BJ (cell line): ENCODE measurements around the gene PIBF1. TPM values are rescaled to one million over a fixed set of nuclear protein-coding genes. Genes with fewer than 3 reads are reported as not detected.

ENCODE experiments used
- CTCF ChIA-PET: fragments of 350-600 bp; formaldehyde crosslinking; extraction: SDS; loops from one replicate; lab custom pipeline; 2021; ENCODE audit warnings: antibody characterized with exemption, inconsistent platforms; lab: Yijun Ruan, JAX
- POLR2A ChIA-PET: fragments of 300-600 bp; sonication (Branson Sonifier 250); formaldehyde crosslinking; extraction: SDS; loops from one replicate; lab custom pipeline; 2021; ENCODE audit warnings: antibody characterized with exemption; lab: Charles Lee
- DNase-seq: peaks from one replicate; pipeline ENCODE4 v3.0.0-alpha.2; 2011; ENCODE audit warnings: low read depth
- H3K27me3 ChIP-seq: 2 replicates; pipeline ENCODE4 v1.6.0; 2011; ENCODE audit warnings: low read length; ENCODE audit not compliant: control insufficient read depth, insufficient read depth
- H3K36me3 ChIP-seq: 2 replicates; pipeline ENCODE4 v1.5.1; 2011; ENCODE audit warnings: low read length; ENCODE audit not compliant: control insufficient read depth, insufficient read depth
- H3K4me3 ChIP-seq: 2 replicates; pipeline ENCODE4 v1.5.1; 2011; ENCODE audit warnings: low read depth, mild to moderate bottlenecking, control low read depth, low read length
- CTCF ChIP-seq: IDR thresholded peaks from 2 replicates; pipeline ENCODE4 v1.5.1; 2011; ENCODE audit warnings: low read depth, mild to moderate bottlenecking, control low read depth, inconsistent platforms, low read length, moderate library complexity; ENCODE audit not compliant: insufficient read depth
- polyA plus RNA-seq: library from polyadenylated mRNA; depleted of rRNA; stranded (reverse); fragments of >200 nt; gene quantifications from 2 replicates; pipeline ENCODE4 v1.2.3, GENCODE V29; 2011

The PIBF1 gene
- polyA plus RNA-seq, 1 experiment, result 1.7 TPM

GRCh38 chr13:73018336-73018735 is 236.4 kb downstream of the PIBF1 start:
- ChIA-PET CTCF (interaction anchor here (1.3 kb wide), 1 partner anchor 14 kb away, joined by 3 read pairs; no protein-coding TSS in a partner anchor), POLR2A (no interaction called here)

GRCh38 chr13:73025217-73026012 is 243.5 kb downstream of the PIBF1 start:
- ChIA-PET POLR2A (no interaction called here), CTCF (no interaction called here)
- no peak for DNase-seq
- no peak overlapping the region for H3K4me3 ChIP-seq
- H3K27me3 ChIP-seq, result no peaks in the 10 kb centered on the region
- TF ChIP-seq CTCF, result no peak
- no peaks in the 10 kb centered on the region for H3K36me3 ChIP-seq

More at GRCh38 chr13:73018336-73018735, 236.4 kb downstream of the PIBF1 start:
- Histone ChIP-seq H3K27me3 (no peaks in the 10 kb centered on the region), H3K4me3 (no peak overlapping the region), H3K36me3 (no peaks in the 10 kb centered on the region)
- no peak for DNase-seq
- TF ChIP-seq CTCF, result no peak

GRCh38 chr13:73034901-73035300 is 253.0 kb downstream of the PIBF1 start:
- Histone ChIP-seq H3K36me3 (no peaks in the 10 kb centered on the region), H3K4me3 (no peak overlapping the region), H3K27me3 (no peaks in the 10 kb centered on the region)
- no peak for DNase-seq
- no peak for TF ChIP-seq CTCF
- CTCF ChIA-PET, result interaction anchor here (0.6 to 1.3 kb wide), 5 partner anchors 13 to 25 kb away, joined by 3 to 6 read pairs (median 3); partner anchors contain the start of gene KLF5
- POLR2A ChIA-PET, result no interaction called here

GRCh38 chr13:73035660-73036059 is 253.7 kb downstream of the PIBF1 start:
- DNase-seq, result no peak
- no peaks in the 10 kb centered on the region for H3K27me3 ChIP-seq
- H3K36me3 ChIP-seq, result no peaks in the 10 kb centered on the region
- H3K4me3 ChIP-seq, result no peak overlapping the region
- no peak for TF ChIP-seq CTCF
- ChIA-PET POLR2A (no interaction called here), CTCF (interaction anchor here (0.6 to 1.0 kb wide), 3 partner anchors 13 to 429 kb away, joined by 3 to 5 read pairs (median 5); no protein-coding TSS in a partner anchor)

- no peaks in the 10 kb centered on the region for H3K36me3 ChIP-seq
- ChIA-PET POLR2A (no interaction called here), CTCF (no interaction called here)
Observed at GRCh38 chr13:73036566-73036965, 254.6 kb downstream of the PIBF1 start.

More at GRCh38 chr13:73036566-73036965, 254.6 kb downstream of the PIBF1 start:
- no peak for TF ChIP-seq CTCF
- no peak overlapping the region for H3K4me3 ChIP-seq
- no peak for DNase-seq
- no peaks in the 10 kb centered on the region for H3K27me3 ChIP-seq
